Measurements from ENCODE around the gene BMP2K.

DNA sequence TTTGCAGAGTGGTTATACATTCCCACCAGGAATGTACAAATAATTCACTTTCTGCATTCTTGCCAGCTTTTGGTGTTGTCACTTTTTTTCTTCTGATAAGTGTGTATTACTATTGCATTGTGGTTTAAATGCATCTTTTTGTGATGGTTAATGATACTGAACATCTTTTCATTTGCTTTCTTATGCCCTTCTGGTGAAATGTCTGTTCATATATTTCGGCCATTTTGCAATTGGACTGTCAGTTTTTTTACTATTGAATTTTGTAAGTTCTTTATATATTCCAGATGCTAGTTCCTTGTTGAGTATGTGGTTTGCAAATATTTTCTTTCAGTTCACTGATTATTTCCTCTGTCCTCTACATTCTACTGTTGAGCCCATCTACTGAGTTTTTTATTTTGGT is 19.4 kb upstream of the BMP2K start:
- TF ChIP-seq, protein P1, sequence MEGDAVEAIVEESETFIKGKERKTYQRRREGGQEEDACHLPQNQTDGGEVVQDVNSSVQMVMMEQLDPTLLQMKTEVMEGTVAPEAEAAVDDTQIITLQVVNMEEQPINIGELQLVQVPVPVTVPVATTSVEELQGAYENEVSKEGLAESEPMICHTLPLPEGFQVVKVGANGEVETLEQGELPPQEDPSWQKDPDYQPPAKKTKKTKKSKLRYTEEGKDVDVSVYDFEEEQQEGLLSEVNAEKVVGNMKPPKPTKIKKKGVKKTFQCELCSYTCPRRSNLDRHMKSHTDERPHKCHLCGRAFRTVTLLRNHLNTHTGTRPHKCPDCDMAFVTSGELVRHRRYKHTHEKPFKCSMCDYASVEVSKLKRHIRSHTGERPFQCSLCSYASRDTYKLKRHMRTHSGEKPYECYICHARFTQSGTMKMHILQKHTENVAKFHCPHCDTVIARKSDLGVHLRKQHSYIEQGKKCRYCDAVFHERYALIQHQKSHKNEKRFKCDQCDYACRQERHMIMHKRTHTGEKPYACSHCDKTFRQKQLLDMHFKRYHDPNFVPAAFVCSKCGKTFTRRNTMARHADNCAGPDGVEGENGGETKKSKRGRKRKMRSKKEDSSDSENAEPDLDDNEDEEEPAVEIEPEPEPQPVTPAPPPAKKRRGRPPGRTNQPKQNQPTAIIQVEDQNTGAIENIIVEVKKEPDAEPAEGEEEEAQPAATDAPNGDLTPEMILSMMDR (IDR thresholded peaks at IDR 0.05): no peak
- no peak for TF ChIP-seq POLR2A (IDR thresholded peaks at IDR 0.05)

Data from testis (tissue), 2 donors.